Fibroblast of skin of left quadriceps (primary cell): ENCODE results near the gene PHACTR2.
"Not testable (repeated sequence)": the region's sequence is repeated elsewhere in the genome, so short reads cannot be mapped to it uniquely, and the experiment has no call there.

Source experiments
- DNase-seq, 2 experiments: peaks; one replicate each; pipeline ENCODE4 v3.0.0-alpha.2; 2013; ENCODE audit warnings: low read depth in 2 of 2

PHACTR2 gene

DNA sequence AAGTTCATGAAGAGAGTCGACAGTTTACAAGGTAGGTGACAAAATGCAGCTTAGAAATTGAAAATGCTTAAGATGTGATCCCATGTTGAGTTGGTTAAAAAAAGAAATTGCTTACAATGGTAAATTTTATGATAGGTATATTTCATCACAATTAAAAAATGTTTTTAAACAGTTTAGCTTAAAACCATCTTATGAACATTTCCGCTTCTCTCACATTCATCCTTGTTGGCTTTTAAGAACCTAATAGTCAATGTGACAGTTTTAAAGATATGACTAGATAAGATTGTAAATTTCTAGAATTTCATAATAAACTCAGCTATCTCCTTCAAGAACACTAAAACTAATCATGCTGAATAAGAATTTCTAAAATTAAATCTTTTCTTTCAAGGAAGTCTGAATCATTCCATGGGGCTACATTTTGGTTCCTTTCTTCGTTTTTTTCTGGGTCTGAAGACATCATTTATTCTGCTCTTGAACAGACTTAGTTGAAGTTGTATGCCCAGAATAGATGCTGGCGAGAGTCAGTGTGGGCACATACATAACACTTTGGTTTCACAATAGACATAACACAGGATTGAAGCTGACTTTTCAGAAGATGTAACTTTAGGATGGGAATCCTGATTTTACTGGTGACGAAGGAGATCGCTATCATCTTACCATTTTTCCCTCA, 129.5 kb downstream of the PHACTR2 start:
- DNase-seq: no peak

DNA sequence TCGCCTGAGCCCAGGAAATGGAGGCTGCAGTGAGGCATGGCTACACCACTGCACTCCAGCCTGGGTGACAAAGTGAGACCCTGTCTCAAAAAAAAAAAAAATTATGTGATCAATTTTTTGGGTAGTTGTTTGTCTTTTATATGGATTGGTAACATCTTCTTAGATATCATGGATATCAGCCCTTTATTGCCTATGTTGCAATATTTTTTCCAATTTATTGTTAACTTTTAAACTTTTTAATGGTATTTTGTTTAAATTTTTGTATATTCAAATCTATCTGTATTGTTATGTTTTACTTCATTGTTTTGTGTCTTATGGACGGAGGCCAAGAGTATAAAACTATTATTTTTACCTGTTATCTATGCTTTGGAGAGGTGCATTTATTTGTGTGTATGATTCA, 133.0 kb downstream of the PHACTR2 start:
- no peak for DNase-seq

DNA sequence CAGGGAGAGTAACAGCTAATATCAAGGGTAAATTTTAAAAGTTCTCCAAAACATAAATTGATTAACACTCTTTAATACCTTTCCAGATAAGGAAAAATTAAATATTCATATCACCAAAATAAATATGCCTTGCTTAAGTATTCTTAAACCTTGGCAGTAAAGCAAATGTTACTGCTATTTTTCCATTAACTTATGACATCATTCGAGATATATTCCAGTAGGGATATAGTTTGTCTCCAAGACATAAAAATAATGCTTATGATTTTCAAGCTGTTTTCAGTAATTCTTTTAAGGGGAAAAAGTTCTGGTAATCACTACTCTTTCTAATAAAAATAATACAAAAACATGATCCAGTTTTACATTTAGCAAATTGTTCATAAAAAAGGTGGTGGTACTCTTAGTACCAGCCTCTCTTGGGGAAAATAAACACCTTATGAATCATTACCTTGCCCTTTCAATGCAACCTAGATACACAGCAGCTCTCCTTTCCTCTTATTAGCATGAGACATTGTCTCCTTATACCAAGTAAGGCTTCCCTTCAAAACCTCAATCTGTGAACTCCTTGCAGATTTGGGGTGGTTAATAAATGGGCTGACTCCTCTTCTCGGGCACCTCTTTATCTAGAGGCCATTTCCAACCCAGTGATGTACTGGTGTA, 133.9 kb downstream of the PHACTR2 start:
- DNase-seq: no peak

DNA sequence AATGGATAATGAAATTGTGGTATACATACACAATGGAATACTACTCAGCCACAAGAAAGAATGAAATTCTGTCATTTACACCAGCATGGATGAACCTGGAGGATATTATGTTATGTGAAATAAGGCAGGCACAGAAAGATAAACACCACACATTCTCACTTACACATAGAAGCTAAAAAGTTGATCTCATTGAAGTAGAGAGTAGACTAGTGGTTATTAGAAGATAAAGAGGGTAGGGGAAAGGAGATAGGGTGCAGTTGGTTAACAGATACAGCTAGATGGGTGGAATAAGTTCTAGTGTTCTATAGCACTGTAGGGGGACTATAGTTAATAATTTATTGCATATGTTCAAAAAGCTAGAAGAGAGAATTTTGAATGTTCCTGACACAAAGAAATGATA, 139.9 kb downstream of the PHACTR2 start:
- no peak for DNase-seq

DNA sequence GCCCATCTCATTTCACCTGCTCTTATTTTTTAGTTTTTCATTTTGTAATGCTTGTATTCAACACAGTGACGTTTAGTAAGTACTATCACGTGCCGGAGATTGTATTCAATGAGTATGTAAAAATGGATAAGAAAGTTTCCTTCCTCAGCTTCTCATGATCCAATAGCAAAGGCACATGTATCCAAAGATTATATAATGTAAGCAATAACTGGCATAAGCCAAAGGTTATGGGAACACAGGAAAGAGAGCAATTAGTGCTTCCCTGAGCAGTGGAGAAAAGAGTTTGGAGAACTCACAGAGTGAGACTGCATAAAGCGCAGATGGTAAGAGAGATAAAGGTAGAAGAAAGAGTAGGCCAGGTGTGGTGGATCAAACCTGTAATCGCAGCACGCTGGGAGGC, 143.6 kb downstream of the PHACTR2 start:
- no peak for DNase-seq

DNA sequence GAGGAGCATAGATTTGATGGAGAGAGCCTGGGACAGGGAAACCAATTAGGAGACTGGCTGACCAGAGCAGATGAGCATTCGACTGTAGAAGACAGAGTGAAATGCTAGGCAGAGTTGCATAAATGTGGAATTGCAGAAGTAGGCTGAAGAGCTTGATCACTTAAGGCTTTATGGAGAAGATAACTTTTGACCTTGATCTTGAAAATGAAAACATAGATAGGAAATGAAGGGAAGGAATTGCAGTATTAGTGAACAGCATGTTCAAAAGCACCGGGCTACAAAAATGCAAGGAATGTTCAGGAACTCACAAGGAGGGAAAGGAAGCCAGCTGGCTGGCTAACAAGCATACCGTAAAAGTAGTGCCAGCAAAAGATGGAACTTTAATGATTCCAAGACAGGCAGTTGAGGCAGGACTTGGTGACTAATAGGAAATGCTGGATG, 144.8 kb downstream of the PHACTR2 start:
- peak in 1 of 2 experiments; percentile 32 for DNase-seq

DNA sequence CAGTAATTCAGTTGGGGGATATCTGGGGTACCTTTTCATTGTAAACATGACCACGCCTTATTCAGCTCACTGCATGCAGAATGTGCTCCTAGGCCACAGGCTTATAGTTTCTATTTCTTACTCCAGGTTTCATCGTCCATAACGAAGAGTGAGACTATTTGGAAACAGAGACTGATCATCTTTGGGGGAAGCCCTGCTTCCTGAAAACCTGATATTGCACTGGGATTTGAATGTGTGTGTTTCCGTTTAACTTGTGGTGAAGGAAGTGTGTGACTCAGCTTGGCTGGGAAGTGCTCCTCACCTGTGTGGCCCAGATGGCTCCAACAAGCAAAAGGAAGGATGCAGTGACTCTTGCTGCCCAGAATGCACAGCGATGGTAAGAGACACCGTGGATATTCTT, 145.8 kb downstream of the PHACTR2 start:
- no peak for DNase-seq

DNA sequence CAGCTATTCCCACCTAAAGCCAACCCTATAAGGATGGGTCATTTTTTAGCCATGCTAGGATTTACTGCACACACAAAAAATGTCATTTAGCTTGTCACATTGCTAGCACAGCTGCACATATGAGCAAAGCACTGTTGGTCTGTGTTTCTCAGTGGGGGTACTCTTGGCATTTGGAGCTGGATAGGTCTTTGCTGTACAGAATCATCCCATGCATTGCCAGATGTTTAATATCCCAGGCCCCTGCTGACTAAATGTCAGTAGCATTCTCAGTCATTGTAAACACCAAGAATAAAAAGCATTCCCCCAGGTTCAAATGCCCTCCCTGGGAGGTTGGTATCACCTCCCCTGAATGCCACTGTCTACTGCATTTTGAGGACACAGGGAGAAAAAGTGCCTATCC, 150.8 kb downstream of the PHACTR2 start:
- no peak for DNase-seq

DNA sequence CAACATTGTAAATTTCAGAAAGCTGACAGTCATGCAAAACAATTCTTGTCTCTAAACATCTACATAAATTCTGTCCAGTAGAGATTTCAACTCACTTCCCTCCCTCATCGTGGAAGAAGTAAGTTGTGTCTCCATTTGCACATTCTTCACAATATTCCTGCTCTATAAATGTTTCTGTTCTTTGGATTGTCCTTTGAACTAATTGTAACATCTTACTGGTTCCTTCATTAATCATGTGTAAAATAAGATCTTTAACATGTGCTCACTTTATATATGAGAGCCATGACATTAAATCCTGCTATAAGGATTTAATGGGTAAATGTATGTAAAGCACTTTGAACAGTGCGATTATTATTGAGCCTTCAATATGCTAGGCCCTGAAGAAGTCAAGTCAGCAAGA, 158.4 kb downstream of the PHACTR2 start:
- DNase-seq: no peak

DNA sequence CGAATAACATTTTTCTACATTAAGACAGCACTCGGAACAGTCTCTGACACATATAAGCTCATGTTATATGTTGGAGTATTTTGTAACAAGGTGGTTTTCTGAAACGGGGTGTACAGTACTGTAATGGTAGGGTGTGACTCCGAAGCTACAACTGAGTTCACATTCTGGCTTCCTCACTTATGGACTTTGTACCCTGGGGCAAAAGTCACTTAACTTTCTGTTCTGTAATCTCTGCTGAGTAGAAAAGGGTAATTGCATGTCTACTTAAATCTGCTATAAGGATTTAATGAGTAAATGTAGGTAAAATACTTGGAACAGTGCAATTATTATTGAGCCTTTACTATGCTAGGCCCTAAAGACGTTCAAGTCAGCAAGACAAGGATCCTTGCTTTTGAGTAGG, 160.6 kb downstream of the PHACTR2 start:
- DNase-seq: no peak

DNA sequence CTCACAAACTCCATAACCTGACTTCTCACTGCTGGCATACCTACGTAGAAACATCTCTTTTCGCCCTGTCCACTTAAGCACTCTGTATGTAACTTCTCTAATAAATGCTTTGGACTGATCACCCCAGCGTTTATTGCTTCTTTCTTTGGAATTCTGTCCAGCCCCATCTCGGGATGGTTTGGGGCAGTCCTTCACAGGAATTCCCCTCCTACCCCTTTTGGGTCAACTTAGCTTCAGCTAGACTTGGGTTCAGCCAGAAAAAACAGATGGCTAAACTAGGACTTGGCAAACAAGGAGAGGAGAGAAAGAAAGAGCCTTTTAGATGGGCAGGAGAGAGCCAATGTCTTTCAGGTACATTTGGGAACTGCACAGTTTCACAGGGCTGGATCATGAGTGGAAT, 161.4 kb downstream of the PHACTR2 start:
- no peak for DNase-seq

DNA sequence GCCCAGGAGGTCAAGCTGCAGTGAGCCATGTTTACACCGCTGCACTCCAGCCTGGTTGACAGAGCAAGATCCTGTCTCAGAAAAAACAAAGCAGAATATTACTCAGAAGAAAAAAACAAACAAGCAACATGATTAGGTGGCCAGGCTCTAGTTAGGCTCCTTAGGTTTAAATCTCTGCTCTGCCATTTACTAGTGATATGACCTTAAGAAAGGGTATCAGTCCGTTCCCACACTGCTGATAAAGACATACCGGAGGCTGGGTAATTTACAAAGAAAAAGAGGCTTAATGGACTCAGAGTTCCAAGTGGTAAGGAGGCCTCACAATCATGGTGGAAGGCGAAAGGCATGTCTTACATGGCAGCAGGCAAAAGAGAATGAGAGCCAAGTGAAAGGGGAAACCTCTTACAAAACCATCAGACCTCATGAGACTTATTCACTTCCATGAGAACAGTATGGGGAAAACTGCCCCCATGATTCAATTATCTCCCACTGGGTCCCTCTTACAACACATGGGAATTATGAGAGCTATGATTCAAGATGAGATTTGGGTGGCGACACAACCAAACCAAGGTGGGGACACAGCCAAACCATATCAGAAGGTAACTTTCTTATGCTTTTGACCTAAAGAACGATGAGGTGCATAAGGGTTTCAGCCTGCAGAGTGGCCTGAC, 163.0 kb downstream of the PHACTR2 start:
- no peak for DNase-seq

DNA sequence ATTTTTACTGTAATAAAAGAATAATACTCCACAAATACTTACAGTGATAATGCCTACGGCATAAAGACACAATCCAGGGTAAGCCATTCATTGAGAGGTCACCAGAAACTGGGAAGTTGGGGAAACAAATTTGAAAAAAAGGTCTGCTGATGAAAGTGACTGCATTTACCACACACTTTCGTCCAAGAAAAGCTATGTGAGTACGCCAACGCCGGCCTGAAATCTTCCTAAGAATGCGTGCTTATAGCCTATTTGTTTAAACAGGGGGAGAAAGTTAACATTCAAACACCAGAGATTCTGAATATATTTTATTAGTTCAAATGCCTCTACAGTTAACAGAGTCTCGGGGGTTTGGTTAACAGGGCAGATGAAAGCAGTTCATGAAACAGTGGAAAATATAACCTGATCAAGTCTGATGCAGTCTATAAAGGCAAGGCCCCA, 164.7 kb downstream of the PHACTR2 start:
- DNase-seq: no peak

DNA sequence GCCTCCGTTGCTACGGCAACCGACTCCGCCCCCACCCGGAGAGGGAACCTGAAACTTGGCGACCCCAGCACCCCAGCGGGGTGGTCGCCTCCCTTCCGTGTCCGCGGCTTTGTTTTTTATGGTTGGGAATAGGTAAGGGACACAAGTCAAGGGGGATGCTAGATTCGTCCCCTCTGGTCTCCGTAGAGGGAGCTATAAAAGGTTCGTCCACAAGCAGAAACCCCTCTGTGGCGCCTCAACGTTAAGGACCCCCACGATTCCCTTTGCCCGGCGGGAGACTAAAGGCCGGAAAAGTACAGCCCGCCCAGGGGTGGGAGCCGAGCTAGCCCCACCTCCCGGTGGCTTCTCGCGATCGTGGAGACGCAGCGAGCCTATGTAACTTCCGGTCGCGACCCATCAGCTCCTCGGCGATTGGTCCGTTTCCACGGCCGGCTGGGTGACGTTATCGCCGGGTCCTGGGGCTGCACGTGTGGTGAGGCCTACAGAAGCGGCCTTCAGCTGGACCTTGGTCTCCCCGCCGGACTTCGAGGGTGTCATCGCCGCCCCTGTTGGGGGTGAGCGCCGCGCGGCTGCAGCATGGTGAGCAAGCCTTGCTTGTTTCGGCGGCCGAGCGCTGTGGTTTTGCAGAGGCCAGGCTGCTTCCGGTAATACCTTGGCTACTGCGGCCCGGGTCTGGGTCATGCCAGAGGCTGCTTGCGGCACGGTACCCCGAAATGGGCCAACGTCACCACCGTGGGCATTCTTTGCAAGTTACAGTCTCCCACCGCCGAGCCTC, 165.3 kb downstream of the PHACTR2 start, which contains the start of gene LTV1:
LTV1 (plus strand) TSS at position 437 of the 775 bp plus-strand sequence; CDS start at position 577, 140 bp downstream.
- peak; percentile 92 to 93 for DNase-seq

DNA sequence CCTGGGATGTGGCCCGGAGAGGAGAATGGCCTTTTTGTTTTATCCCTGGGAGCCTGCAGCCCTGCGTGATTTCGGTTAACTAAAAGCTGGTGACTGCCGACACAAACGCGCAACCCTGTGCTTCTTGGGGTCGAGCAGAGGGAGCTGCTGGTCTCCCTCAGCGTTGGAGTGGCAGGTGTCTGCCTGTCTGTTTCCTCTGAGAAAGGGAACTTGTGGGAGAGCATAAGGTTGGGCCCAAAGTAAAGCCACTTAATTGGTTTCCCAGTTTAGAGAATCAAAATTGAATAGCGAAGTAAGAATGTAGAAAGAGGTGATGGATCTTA, 165.9 kb downstream of the PHACTR2 start:
- no peak for DNase-seq

DNA sequence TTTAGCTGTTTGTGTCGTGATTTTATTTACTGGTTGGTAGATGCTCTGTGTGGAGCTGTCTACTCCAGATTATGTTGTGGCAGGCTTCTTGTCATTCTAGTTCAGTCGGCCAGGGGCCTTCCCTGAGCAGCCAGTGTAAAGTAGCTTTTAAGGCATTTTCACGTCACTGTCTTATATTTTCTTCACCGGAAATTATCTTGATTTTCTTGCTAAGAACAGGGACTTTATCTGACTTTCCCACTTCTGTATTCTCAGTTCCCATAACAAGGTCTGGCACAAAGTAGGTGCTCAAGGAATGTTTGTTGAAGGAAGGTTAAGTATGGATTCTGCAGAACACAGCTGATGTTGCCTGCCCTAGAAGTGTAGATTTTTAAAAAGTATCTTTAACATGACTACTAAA, 166.2 kb downstream of the PHACTR2 start:
- DNase-seq: no peak

DNA sequence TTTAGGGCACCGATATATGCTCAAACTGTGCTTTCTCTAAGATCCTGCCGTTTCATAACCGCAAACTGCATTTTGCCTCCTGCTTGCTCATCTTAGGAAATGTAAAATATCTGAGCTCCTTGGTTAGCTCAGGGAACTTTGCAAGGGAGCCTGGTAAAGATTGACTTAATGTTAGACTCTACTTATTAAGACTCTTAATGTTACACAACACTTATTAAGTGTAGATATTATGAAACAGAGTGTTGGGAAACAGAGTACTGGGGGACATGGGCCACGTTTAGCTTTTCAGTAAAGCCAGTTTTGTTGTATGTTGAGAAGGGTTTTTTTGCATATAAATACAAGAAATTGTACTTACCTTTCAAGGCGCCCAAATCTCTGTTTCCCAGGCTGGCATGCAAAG, 167.3 kb downstream of the PHACTR2 start:
- no peak for DNase-seq

DNA sequence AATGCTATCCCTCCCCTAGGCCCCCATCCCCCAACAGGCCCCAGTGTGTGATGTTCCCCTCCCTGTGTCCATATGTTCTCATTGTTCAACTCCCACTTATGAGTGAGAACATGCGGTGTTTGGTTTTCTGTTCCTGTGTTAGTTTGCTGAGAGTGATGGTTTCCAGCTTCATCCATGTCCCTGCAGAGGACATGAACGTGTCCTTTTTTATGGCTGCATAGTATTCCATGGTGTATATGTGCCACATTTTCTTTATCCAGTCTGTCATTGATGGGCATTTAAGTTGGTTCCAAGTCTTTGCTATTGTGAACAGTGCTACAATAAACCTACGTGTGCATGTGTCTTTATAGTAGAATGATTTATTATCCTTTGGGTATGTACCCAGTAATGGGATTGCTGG, 173.9 kb downstream of the PHACTR2 start:
- not testable (repeated sequence) for DNase-seq

DNA sequence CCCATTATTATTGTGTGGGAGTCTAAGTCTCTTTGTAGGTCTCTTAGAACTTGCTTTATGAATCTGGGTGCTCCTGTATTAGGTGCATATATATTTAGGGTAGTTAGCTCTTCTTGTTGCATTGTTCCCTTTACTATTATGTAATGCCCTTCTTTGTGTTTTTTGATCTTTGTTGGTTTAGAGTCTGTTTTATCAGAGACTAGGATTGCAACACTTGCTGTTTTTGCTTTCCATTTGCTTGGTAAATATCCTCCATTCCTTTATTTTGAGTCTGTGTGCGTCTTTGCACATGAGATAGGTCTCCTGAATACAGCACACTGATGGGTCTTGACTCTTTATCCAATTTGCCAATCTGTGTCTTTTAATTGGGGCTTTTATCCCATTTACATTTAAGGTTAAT, 177.3 kb downstream of the PHACTR2 start:
- not testable (repeated sequence) for DNase-seq

DNA sequence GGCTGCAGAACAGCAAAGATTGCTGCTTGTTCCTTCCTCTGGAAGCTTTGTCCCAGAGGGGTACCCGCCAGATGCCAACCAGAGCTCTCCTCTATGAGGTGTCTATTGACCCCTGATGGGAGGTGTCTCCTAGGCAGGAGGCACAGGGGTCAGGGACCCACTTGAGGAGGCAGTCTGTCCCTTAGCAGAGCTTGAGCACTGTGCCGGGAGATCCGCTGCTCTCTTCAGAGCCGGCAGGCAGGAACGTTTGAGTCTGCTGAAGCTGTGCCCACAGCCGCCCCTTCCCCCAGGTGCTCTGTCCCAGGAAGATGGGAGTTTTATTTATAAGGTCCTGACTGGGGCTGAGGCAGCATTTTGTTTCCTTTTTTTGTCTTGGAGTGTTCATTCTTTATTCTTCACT, 179.0 kb downstream of the PHACTR2 start:
- not testable (repeated sequence) for DNase-seq

DNA sequence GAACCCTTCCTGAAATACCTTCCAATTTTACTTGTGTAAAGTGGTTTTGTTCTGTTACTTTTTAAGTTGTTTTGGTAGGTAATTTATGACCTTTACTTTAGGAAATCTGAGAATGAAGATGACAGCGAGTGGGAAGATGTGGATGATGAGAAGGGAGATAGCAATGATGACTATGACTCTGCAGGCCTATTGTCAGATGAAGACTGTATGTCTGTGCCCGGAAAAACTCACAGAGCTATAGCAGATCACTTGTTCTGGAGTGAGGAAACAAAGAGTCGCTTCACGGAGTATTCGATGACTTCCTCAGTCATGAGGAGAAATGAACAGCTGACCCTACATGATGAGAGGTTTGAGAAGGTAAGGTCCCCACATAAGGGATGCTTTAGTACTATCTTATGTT, 179.9 kb downstream of the PHACTR2 start:
- DNase-seq: no peak
